Measurements from ENCODE around the gene QPRT.

- TF ChIP-seq CTCF (IDR thresholded peaks at IDR 0.05; ENCODE audit: low read depth, low read length, poor library complexity, severe bottlenecking): no peak
- TF ChIP-seq EZH2phosphoT487 (IDR thresholded peaks at IDR 0.05; ENCODE audit: borderline replicate concordance, low read length): no peak
Measured at GRCh38 chr16:29743475-29743826, 64.5 kb downstream of the QPRT start.

All from DOHH2 (cell line).